ENCODE results near the gene ERF.

Gene ERF

GRCh38 chr19:42234364-42234763, 20.6 kb downstream of the ERF start:
- no peak for DNase-seq

GRCh38 chr19:42233678-42234292, 21.1 kb downstream of the ERF start:
- DNase-seq: no peak

GRCh38 chr19:42233106-42233505, 21.8 kb downstream of the ERF start:
- no peak for DNase-seq

GRCh38 chr19:42232435-42232834, 22.5 kb downstream of the ERF start:
- no peak for DNase-seq

- DNase-seq: no peak
Observed at GRCh38 chr19:42230571-42230970, 24.4 kb downstream of the ERF start.

- no peak for DNase-seq
Observed at GRCh38 chr19:42229855-42230351, 25.0 kb downstream of the ERF start.

GRCh38 chr19:42229301-42229854, 25.6 kb downstream of the ERF start:
- no peak for DNase-seq

- DNase-seq: no peak
Observed at GRCh38 chr19:42228641-42229040, 26.3 kb downstream of the ERF start.

- DNase-seq: no peak
Observed at GRCh38 chr19:42226886-42227285, 28.0 kb downstream of the ERF start.

- no peak for DNase-seq
Observed at GRCh38 chr19:42225718-42226292, 29.1 kb downstream of the ERF start.

GRCh38 chr19:42224940-42225717, 29.8 kb downstream of the ERF start:
- DNase-seq: no peak

GRCh38 chr19:42220751-42221097, 34.2 kb downstream of the ERF start:
- DNase-seq: no peak

- DNase-seq: peak; percentile 99
Observed at GRCh38 chr19:42219812-42220750, 34.8 kb downstream of the ERF start, which contains the start of gene ZNF526. Gene ZNF526 (plus strand): TSS chr19:42220312. CDS start chr19:42224404, 4,092 bp downstream.

GRCh38 chr19:42217520-42218437, 37.1 kb downstream of the ERF start, which contains the start of gene DEDD2:
Gene DEDD2 (minus strand): TSS chr19:42217677. CDS start chr19:42217007, 670 bp downstream.
- peak; percentile 99 for DNase-seq

GRCh38 chr19:42216653-42217519, 38.0 kb downstream of the ERF start:
- no peak for DNase-seq

- DNase-seq: no peak
Observed at GRCh38 chr19:42214810-42215485, 40.0 kb downstream of the ERF start.

- no peak for DNase-seq
Observed at GRCh38 chr19:42212886-42213285, 42.0 kb downstream of the ERF start.

GRCh38 chr19:42208612-42209011, 46.3 kb downstream of the ERF start:
- DNase-seq: no peak

- no peak for DNase-seq
Observed at GRCh38 chr19:42207767-42208271, 47.1 kb downstream of the ERF start.

Data from NK-92 treated with Interleukin-12 subunit alpha and Interleukin-12 subunit beta, amount 100 ng/mL, for 24 hours (cell line).